Esophagus squamous epithelium (tissue), 5 donors: Measurements from ENCODE around the gene TOP3A. TPM values are rescaled to one million over a fixed set of nuclear protein-coding genes. Genes with fewer than 3 reads are reported as not detected.
A peak's percentile ranks its signal among the peaks of the same experiment; 100 is the strongest.

Experiments used
- DNase-seq: peaks from one replicate; lab custom pipeline; 2025; lab: John Stamatoyannopoulos, UW
- H3K27ac ChIP-seq, 4 donors: fragments of 200-600 bp; sonication (generic); one replicate each; pipeline ENCODE4 v1.5.1; 2016 to 2019; ENCODE audit warnings: mild to moderate bottlenecking in 1 of 4
- H3K27me3 ChIP-seq, 4 donors: fragments of 200-600 bp; sonication (generic); 1 replicate in 3 of 4; 2 replicates in 1 of 4; pipeline versions ENCODE4 v1.5.1 to v1.6.0; 2017 to 2021; ENCODE audit warnings: antibody characterized with exemption in 1 of 4
- H3K36me3 ChIP-seq, 3 donors: fragments of 200-600 bp; sonication (generic); one replicate each; pipeline ENCODE4 v1.5.1; 2016 to 2019
- H3K4me1 ChIP-seq, 3 donors: fragments of 200-600 bp; sonication (generic); one replicate each; pipeline ENCODE4 v1.5.1; 2017 to 2019
- H3K4me3 ChIP-seq, 4 donors: fragments of 200-600 bp; sonication (generic); 1 replicate in 3 of 4; 2 replicates in 1 of 4; pipeline ENCODE4 v1.5.1; 2016 to 2019; ENCODE audit warnings: mild to moderate bottlenecking in 2 of 4, moderate library complexity in 1 of 4
- H3K9me3 ChIP-seq, 3 donors: fragments of 200-600 bp; sonication (generic); one replicate each; pipeline ENCODE4 v1.5.1; 2016 to 2019
- POLR2A ChIP-seq, 4 donors: fragments of 450-650 bp; IDR thresholded peaks; one replicate each; pipeline ENCODE4 v1.6.1; 2017; ENCODE audit warnings: antibody characterized with exemption in 4 of 4, mild to moderate bottlenecking in 4 of 4, moderate library complexity in 3 of 4
- WGBS, 2 donors: methylation state at CpG; one replicate each; pipeline ENCODE4 v1.1.5; 2018; 5-methylcytosine and 5-hydroxymethylcytosine counted together
- intact Hi-C: fragments of 100-400 bp; cut with DNase I; formaldehyde crosslinking; loops from one replicate; pipeline ENCODE4 v1.15.0; 2022
- total RNA-seq, 4 donors: library from RNA; depleted of rRNA; stranded (reverse); fragments of >200 nt; gene quantifications; one replicate each; pipeline ENCODE4 v1.1.0, GENCODE V29; 2016
- TF ChIP-seq, protein P1 (sequence below), 6 experiments: fragments of 450-650 bp in 4 of 6; fragments of 200-600 bp in 2 of 6; sonication (generic) in 2 of 6; IDR thresholded peaks; one replicate each; pipeline ENCODE4 v1.5.1; 2016 to 2019; ENCODE audit warnings: antibody characterized with exemption in 6 of 6, mild to moderate bottlenecking in 4 of 6, moderate library complexity in 4 of 6
- donor health status: DM: yes; HTN: yes; CAD: no.

The TOP3A gene
- total RNA-seq, 4 donors from 2014 or later: 17.9 to 34.0 (median 21.1) TPM

DNA sequence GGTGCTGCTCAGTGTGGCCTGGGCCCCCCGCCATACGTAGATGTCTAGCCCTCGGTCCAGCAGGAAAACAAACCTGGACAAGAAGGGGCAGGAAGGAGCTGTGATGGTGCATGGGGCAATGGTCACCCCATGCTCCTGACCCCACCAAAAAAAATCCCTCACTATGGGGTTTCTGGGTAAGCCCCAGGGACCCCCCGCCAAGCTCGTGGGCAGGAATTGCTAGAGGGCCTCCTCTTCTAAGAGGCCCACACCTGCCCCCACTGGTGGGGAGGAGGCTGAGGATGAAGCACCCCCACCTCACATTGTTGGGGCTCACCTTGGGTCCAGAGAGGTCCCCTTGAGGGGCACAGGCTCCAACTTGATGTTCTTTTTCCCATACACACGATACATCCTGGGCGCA, 66.0 kb downstream of the TOP3A start:
- no peak for DNase-seq
- no peak for TF ChIP-seq POLR2A (IDR thresholded peaks at IDR 0.05)
- TF ChIP-seq, protein P1, sequence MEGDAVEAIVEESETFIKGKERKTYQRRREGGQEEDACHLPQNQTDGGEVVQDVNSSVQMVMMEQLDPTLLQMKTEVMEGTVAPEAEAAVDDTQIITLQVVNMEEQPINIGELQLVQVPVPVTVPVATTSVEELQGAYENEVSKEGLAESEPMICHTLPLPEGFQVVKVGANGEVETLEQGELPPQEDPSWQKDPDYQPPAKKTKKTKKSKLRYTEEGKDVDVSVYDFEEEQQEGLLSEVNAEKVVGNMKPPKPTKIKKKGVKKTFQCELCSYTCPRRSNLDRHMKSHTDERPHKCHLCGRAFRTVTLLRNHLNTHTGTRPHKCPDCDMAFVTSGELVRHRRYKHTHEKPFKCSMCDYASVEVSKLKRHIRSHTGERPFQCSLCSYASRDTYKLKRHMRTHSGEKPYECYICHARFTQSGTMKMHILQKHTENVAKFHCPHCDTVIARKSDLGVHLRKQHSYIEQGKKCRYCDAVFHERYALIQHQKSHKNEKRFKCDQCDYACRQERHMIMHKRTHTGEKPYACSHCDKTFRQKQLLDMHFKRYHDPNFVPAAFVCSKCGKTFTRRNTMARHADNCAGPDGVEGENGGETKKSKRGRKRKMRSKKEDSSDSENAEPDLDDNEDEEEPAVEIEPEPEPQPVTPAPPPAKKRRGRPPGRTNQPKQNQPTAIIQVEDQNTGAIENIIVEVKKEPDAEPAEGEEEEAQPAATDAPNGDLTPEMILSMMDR (IDR thresholded peaks at IDR 0.05): no peak
- Histone ChIP-seq H3K9me3 (no peaks in the 10 kb centered on the region), H3K4me1 (peaks cover 20 to 81% (median 26%) of the 10 kb centered on the region in 3 donors), H3K27ac (peak overlapping the region; percentile 62 to 81 (median 67)), H3K36me3 (peaks cover 38 to 98% (median 51%) of the 10 kb centered on the region in 3 donors), H3K4me3 (no peak overlapping the region), H3K27me3 (no peaks in the 10 kb centered on the region)
- intact Hi-C loops: no loop called here
- 94 to 95% methylated on average over 2 to 3 of the region's 7 CpGs for WGBS, 2 donors

DNA sequence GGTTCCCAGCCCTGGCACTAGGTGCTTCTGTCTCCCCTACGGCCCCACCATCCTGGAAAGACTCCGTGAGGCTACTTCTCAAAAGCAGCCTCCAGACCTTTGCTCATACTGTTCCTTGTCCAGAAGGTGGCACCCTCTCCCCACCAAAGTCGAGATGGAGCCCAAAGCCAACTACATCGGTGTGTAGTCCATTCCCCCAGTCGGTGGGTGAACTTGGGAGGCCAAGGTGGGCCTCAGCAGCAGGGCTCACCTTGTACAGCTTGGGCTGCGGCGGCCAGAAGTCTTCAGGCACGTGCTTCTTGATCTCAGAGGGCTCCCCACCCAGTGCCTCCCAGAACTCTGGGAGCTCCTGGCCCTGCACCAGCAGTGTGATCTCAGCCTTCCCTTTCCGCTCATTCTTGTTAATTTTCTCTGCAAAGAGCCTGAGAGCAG, 66.5 kb downstream of the TOP3A start:
- no peaks in the 10 kb centered on the region for H3K9me3 ChIP-seq
- no peak for DNase-seq
- peak overlapping the region; percentile 62 to 81 (median 67) for H3K27ac ChIP-seq
- H3K4me1 ChIP-seq: peaks cover 20 to 83% (median 26%) of the 10 kb centered on the region in 3 donors
- H3K36me3 ChIP-seq: peaks cover 34 to 98% (median 46%) of the 10 kb centered on the region in 3 donors
- intact Hi-C loops: no loop called here
- 17 to 31% methylated on average over 8 to 9 of the region's 9 CpGs for WGBS, 2 donors
- H3K27me3 ChIP-seq: no peaks in the 10 kb centered on the region
- no peak overlapping the region for H3K4me3 ChIP-seq
- TF ChIP-seq, protein P1 (IDR thresholded peaks at IDR 0.05): peak in 5 of 6 experiments; percentile 59 to 80 (median 66)
- no peak for TF ChIP-seq POLR2A (IDR thresholded peaks at IDR 0.05)

DNA sequence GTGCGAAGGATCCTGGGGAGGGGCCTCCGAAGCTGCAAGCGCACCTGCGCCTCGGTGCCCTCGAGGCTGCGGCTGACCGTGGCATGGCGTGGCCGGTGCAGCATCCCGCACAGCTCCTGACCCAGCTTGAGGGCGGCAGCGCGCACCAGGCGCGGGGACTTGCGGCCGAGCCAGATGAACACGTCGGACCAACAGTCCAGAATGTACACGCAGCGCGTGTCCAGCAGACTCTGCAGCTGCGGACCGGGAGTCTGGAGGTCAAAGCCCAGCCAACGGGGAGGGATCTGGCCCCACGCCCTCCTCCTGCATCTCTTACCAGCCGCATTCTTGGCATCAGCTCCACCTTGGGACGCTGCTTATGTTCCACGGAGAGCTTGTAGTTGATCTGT, 67.2 kb downstream of the TOP3A start:
- Histone ChIP-seq H3K4me1 (peaks cover 20 to 84% (median 26%) of the 10 kb centered on the region in 3 donors), H3K36me3 (peaks cover 34 to 98% (median 39%) of the 10 kb centered on the region in 3 donors), H3K9me3 (no peaks in the 10 kb centered on the region), H3K4me3 (peak overlapping the region in 1 of 4 donors; percentile 30), H3K27ac (peak overlapping the region; percentile 62 to 81 (median 67)), H3K27me3 (no peaks in the 10 kb centered on the region)
- no peak for TF ChIP-seq POLR2A (IDR thresholded peaks at IDR 0.05)
- TF ChIP-seq, protein P1 (IDR thresholded peaks at IDR 0.05): no peak
- WGBS, 2 donors: 38% methylated on average over 6 to 15 of the region's 30 CpGs
- intact Hi-C loops: no loop called here
- no peak for DNase-seq

GRCh38 chr17:18246880-18247612, 67.7 kb downstream of the TOP3A start:
- TF ChIP-seq POLR2A (IDR thresholded peaks at IDR 0.05): no peak
- TF ChIP-seq, protein P1 (IDR thresholded peaks at IDR 0.05): no peak
- 13% methylated on average over 9 of the region's 46 CpGs; no CpG with 5 or more reads in 1 of the 2 donors for WGBS, 2 donors
- Histone ChIP-seq H3K9me3 (no peaks in the 10 kb centered on the region), H3K27me3 (no peaks in the 10 kb centered on the region), H3K4me3 (peak overlapping the region in 3 of 4 donors; percentile 20 to 54 (median 30)), H3K27ac (peak overlapping the region; percentile 62 to 81 (median 67)), H3K4me1 (peaks cover 20 to 85% (median 26%) of the 10 kb centered on the region in 3 donors), H3K36me3 (peaks cover 30 to 98% (median 34%) of the 10 kb centered on the region in 3 donors)
- DNase-seq: no peak
- intact Hi-C loops: no loop called here

- WGBS, 2 donors: 49 to 86% methylated on average over 2 to 6 of the region's 24 CpGs
- Histone ChIP-seq H3K36me3 (peaks cover 22 to 98% (median 25%) of the 10 kb centered on the region in 3 donors), H3K4me3 (peak overlapping the region in 3 of 4 donors; percentile 20 to 54 (median 30)), H3K9me3 (no peaks in the 10 kb centered on the region), H3K27me3 (no peaks in the 10 kb centered on the region), H3K27ac (peak overlapping the region in 3 of 4 donors; percentile 62 to 81 (median 65)), H3K4me1 (peaks cover 20 to 84% (median 26%) of the 10 kb centered on the region in 3 donors)
- no peak for DNase-seq
- TF ChIP-seq, protein P1 (IDR thresholded peaks at IDR 0.05): no peak
- no peak for TF ChIP-seq POLR2A (IDR thresholded peaks at IDR 0.05)
- intact Hi-C loops: no loop called here
These were observed 68.6 kb downstream of the TOP3A start for GRCh38 chr17:18246109-18246725.
